ENCODE data around the gene MPHOSPH8.

DNA sequence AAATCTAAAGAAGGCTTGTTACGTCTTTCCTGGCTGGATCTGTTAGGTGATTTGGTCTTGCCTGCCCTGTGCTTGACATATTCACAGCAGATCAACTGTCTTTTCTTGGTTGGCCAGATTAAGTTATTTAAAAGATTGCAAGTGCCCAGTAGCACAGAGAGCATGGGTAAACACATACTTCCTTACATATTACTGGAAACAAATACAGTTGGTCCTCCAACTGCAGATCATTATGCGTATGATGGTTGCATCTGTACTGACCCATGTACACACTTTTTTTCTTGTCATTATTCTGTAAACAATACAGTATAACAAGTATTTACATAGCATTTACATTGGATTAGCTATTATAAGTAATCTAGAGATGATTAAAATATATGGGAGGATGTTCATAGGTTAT lies 9.2 kb upstream of the MPHOSPH8 start:
- TF ChIP-seq POLR2AphosphoS5 (IDR thresholded peaks at IDR 0.05; ENCODE audit: low read depth, low read length) (no peak), POLR2A (IDR thresholded peaks at IDR 0.05; ENCODE audit: low read depth, low read length) (no peak)

Measured in GM12892 (cell line).